Measurements from ENCODE around the gene RIOK1.

The RIOK1 gene

DNA sequence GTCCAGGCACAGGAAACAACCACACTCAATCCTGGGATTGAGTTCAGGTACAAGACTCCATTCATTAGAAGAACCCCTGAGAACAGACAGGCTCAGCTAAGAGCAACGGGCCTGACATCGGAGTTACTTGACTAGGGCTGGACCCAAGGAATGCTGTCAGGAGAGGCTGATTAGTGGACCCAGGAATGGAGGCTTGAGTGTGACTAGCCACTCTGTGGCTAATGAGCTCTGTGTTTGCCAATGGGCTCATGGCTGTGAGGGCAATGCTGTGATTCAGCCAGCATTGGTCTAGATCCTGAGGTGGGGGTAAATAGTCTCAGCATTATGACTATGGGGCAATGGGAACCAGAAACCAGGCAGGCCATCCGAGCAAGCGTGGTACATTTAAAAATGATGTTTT, 71.8 kb downstream of the RIOK1 start:
- TF ChIP-seq, protein P1, sequence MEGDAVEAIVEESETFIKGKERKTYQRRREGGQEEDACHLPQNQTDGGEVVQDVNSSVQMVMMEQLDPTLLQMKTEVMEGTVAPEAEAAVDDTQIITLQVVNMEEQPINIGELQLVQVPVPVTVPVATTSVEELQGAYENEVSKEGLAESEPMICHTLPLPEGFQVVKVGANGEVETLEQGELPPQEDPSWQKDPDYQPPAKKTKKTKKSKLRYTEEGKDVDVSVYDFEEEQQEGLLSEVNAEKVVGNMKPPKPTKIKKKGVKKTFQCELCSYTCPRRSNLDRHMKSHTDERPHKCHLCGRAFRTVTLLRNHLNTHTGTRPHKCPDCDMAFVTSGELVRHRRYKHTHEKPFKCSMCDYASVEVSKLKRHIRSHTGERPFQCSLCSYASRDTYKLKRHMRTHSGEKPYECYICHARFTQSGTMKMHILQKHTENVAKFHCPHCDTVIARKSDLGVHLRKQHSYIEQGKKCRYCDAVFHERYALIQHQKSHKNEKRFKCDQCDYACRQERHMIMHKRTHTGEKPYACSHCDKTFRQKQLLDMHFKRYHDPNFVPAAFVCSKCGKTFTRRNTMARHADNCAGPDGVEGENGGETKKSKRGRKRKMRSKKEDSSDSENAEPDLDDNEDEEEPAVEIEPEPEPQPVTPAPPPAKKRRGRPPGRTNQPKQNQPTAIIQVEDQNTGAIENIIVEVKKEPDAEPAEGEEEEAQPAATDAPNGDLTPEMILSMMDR (IDR thresholded peaks at IDR 0.05; ENCODE audit: insufficient read depth, low read depth, low read length, missing control alignments), result no peak
- H3K4me3 ChIP-seq (ENCODE audit: low read depth, low read length), result no peak overlapping the region
- no peak for DNase-seq (ENCODE audit: low read depth)

DNA sequence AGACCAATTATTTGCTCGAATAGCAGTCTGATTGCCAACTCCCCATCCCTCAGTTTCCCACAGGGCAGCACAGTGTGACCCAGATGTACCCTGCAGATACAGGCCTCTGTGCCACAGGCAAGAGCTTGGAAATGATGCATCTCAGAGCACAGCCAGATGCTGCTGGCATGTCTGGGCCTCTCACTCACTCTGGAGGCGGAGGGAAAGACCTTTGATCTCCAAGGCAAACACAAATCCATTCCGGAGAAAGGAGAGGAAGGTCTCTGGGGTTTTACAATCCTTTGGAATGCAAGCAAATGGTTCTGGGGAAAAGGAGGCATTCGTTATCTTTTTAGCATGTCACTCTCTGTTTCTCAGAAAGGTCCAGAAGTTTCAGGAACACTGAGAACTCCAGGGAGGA, 74.2 kb downstream of the RIOK1 start:
- no peak for DNase-seq (ENCODE audit: low read depth)
- H3K4me3 ChIP-seq (ENCODE audit: low read depth, low read length), result no peak overlapping the region
- TF ChIP-seq, protein P1 (IDR thresholded peaks at IDR 0.05; ENCODE audit: insufficient read depth, low read depth, low read length, missing control alignments), result no peak

DNA sequence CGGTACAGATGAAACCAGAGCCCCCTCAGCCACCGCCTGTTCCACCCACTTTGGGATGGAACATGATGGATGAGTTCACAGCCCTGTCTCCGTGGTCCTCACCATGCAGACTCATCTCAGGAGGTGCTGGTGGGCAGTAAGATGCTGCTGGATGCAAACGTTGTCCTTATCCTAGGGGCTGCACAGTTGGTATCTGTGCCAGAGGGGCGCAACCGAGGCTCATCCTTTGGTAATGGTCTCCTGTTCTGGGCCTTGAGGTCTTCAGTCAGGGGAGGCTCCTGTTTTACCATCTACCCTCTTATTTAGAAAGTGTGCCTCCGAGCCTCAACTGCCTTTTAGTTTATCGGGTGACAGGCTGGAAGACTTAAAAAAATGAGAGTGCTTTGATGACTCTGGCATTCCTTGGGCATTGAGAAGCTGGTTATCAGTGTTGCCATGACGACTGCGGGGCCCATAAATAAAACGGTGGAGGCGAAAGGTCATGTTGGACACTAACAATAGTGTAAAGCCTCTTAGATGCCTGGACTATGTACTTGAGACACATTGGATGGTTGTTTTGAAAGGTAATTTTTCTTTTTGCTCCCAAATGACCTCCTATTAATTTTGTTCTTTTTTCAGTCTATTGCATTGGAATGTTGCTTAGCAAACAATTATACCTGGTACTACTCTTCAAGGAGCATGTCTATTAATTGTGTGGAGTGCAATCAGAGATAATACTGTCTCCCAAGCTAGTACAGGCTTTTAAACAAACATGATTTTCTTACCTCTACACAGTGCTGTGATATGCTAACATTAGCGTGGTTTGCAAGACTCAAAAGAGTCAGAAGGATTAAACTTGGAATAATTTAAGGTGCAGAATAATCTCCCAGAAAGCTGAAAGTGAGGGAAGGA, 77.6 kb downstream of the RIOK1 start:
- H3K4me3 ChIP-seq (ENCODE audit: low read depth, low read length), result no peak overlapping the region
- TF ChIP-seq, protein P1 (IDR thresholded peaks at IDR 0.05; ENCODE audit: insufficient read depth, low read depth, low read length, missing control alignments), result no peak
- no peak for DNase-seq (ENCODE audit: low read depth)

Data from GM12865 (cell line).